LNCaP clone FGC (cell line): ENCODE measurements around the gene USP37.
A peak's percentile ranks its signal among the peaks of the same experiment; 100 is the strongest.

Experiments used
- DNase-seq: peaks from one replicate; pipeline ENCODE4 v3.0.0-alpha.2; 2011; ENCODE audit warnings: low read depth
- H3K4me3 ChIP-seq: 2 replicates; pipeline ENCODE4 v1.5.1; 2011; ENCODE audit warnings: mild to moderate bottlenecking, low read depth, low read length, control low read depth
- TF ChIP-seq, protein P1 (sequence below): IDR thresholded peaks from 2 replicates; pipeline ENCODE4 v1.5.1; 2012; ENCODE audit warnings: mild to moderate bottlenecking; ENCODE audit not compliant: control insufficient read depth, insufficient read depth; ENCODE audit errors: extremely low read depth

Gene USP37

GRCh38 chr2:218568190-218569037, at the start of gene USP37, which contains the start of gene CNOT9:
Gene USP37, minus strand, starts transcription at chr2:218568351. Its CDS starts 9,698 bp downstream, at chr2:218558653.
Gene CNOT9, plus strand, starts transcription at chr2:218568839. Its CDS starts 116 bp downstream, at chr2:218568955.
- TF ChIP-seq, protein P1, sequence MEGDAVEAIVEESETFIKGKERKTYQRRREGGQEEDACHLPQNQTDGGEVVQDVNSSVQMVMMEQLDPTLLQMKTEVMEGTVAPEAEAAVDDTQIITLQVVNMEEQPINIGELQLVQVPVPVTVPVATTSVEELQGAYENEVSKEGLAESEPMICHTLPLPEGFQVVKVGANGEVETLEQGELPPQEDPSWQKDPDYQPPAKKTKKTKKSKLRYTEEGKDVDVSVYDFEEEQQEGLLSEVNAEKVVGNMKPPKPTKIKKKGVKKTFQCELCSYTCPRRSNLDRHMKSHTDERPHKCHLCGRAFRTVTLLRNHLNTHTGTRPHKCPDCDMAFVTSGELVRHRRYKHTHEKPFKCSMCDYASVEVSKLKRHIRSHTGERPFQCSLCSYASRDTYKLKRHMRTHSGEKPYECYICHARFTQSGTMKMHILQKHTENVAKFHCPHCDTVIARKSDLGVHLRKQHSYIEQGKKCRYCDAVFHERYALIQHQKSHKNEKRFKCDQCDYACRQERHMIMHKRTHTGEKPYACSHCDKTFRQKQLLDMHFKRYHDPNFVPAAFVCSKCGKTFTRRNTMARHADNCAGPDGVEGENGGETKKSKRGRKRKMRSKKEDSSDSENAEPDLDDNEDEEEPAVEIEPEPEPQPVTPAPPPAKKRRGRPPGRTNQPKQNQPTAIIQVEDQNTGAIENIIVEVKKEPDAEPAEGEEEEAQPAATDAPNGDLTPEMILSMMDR = no peak
- peak within 1 kb of the TSS; percentile 94 for H3K4me3 ChIP-seq

GRCh38 chr2:218615868-218616315, 47.7 kb upstream of the USP37 start:
- DNase-seq = no peak
- TF ChIP-seq, protein P1 = no peak
- H3K4me3 ChIP-seq = no peak overlapping the region

More at GRCh38 chr2:218568190-218569037, at the start of gene USP37, which contains the start of gene CNOT9:
- DNase-seq = peak; percentile 87

DNA sequence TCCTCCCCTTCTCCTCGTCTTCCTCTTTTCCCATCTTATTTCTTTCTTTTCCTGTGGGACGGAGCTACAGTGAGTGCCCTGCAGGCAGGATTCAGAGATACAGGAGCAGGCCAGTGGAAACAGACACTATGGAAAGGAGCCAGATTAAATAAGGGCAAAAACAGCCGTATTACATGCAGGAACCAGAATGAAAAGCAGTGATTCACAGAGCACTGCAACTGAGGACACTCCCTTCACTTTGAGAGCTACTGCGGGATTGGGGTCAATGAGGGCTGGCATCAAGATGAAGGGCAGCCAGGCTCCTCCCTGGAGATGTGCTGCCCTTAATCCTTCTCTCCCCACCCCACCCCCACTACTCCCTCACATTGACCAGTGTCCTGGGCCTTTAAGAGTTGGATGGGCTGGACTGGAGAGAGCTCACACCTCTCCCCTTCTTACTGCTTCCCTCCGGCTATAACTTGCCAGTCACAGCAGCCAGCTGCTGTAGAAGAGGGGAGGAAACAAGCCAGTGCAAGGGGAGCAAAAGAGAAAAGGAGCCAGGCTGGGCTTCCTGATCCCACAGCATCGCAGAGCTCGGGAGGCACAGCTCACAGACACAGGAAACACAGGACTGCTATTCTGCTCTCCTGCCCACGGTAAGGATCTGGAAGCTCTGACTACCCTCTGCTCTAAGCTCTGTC, 39.4 kb upstream of the USP37 start, which contains the start of gene PLCD4:
PLCD4 (plus strand) TSS at position 464 of the 680 bp plus-strand sequence. CDS start 7,841 bp downstream, outside the sequence.
- TF ChIP-seq, protein P1 = no peak
- H3K4me3 ChIP-seq = no peak within 1 kb of the TSS
- no peak for DNase-seq

DNA sequence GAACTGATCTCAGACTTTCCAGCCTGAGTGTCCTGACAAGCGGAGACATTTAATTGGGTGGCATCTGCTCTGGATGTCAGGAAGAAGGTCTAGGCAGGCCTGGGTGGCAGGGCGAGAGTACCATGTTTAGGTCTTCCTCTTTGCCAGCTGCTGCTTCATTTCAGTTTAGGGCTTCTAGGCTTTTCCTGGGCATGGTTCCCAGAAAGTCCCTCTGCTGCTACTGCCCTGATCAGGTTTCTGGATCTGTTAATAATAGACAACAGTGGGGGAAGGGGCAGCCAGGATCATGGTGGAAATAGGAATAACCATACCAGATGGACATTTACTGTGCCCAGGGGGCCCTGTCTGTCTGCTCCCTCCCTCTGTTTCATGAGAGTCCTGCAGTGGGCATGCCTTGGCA, 37.3 kb upstream of the USP37 start:
- TF ChIP-seq, protein P1 = no peak
- no peak for DNase-seq
- no peak overlapping the region for H3K4me3 ChIP-seq

DNA sequence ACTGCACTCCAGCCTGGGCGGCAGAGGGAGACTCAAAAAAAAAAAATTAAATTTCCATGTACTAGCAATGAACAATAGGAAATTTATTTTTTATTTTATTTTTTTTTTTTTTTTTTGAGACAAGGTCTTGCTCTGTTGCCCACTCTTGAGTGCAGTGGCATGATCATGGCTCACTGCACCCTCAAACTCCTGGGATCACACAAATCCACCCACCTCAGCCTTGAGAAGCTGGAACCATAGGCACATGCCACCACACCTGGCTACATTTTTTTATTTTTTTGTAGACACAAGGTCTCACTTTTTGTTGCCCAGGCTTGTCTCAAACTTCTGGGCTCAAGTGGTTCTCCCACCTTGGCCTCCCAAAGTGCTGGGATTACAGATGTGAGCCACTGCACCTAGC, 17.4 kb upstream of the USP37 start:
- no peak overlapping the region for H3K4me3 ChIP-seq
- TF ChIP-seq, protein P1 = no peak
- no peak for DNase-seq

- TF ChIP-seq, protein P1 = no peak
- no peak for DNase-seq
- no peak overlapping the region for H3K4me3 ChIP-seq
These were observed 16.1 kb upstream of the USP37 start for GRCh38 chr2:218583983-218584850.
